AG10803 (cell line): Measurements from ENCODE around the gene SERPINA10.

Experiments used
- DNase-seq: peaks from one replicate; pipeline ENCODE4 v3.0.0; 2010; ENCODE audit warnings: low read depth
- H3K4me3 ChIP-seq: 2 replicates; pipeline ENCODE4 v1.5.1; 2011; ENCODE audit warnings: mild to moderate bottlenecking, low read length, control low read depth
- CTCF ChIP-seq: conservative IDR thresholded peaks from 2 replicates; pipeline ENCODE4 v1.5.1; 2011; ENCODE audit warnings: mild to moderate bottlenecking, low read length, control low read depth, inconsistent platforms

The SERPINA10 gene

GRCh38 chr14:94334872-94335271 is 41.8 kb upstream of the SERPINA10 start:
- TF ChIP-seq CTCF, result no peak
- H3K4me3 ChIP-seq, result no peak overlapping the region
- no peak for DNase-seq

- H3K4me3 ChIP-seq, result no peak overlapping the region
- TF ChIP-seq CTCF, result no peak
- DNase-seq, result no peak
Observed at GRCh38 chr14:94332587-94332986, 39.5 kb upstream of the SERPINA10 start.

GRCh38 chr14:94332063-94332583 is 39.1 kb upstream of the SERPINA10 start:
- H3K4me3 ChIP-seq, result no peak overlapping the region
- no peak for TF ChIP-seq CTCF

GRCh38 chr14:94331462-94331861 is 38.4 kb upstream of the SERPINA10 start:
- H3K4me3 ChIP-seq, result no peak overlapping the region
- TF ChIP-seq CTCF, result no peak

More at GRCh38 chr14:94332063-94332583, 39.1 kb upstream of the SERPINA10 start:
- DNase-seq, result no peak

GRCh38 chr14:94330857-94331256 is 37.8 kb upstream of the SERPINA10 start:
- DNase-seq, result no peak
- TF ChIP-seq CTCF, result no peak
- no peak overlapping the region for H3K4me3 ChIP-seq

More at GRCh38 chr14:94331462-94331861, 38.4 kb upstream of the SERPINA10 start:
- DNase-seq, result no peak

GRCh38 chr14:94330432-94330831 is 37.4 kb upstream of the SERPINA10 start:
- no peak for DNase-seq
- no peak overlapping the region for H3K4me3 ChIP-seq
- TF ChIP-seq CTCF, result no peak

GRCh38 chr14:94329857-94330256 is 36.8 kb upstream of the SERPINA10 start:
- TF ChIP-seq CTCF, result no peak
- no peak for DNase-seq
- H3K4me3 ChIP-seq, result no peak overlapping the region
